Fibroblast of skin of left quadriceps (primary cell): ENCODE measurements around the gene TUBGCP5.

Source experiments
- DNase-seq, 2 experiments: peaks; one replicate each; pipeline ENCODE4 v3.0.0-alpha.2; 2013; ENCODE audit warnings: low read depth in 2 of 2

TUBGCP5 gene

DNA sequence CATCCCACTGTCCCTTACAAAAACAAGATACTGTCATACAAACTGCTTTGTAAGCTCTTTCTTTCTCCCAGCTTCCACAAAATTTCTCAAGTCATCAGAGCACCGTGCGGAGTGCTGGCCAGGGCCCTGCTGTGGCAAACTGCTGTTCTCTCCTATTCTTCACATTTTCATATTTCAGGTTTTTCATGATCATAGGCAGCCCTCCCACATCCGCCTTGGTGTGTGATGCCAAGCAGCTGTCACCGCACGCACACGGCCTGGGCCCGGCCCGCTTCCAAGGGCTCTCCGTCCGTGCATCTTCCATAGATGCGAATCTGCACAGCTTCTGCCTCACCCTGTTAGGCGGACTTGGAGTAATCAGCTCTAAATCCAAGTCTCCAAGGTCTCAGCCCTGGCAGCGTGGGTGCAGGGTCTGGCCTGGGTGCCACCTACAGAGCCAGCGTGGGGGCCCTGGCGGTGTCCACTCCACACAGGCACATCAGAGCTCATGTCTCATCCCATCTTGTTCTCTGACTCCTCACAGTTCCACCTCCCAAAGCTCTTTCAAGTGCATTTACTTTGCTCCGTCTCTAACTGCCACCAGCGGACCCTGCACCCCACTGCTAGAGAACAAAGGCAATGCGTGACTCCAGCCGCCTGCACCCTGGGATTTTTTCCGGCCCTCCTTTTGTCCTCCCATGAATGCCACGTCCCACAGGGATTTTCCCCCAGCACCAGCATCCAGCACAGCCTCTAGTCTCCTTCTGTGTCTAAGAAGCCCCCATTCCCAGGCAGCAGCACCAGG, 86.4 kb downstream of the TUBGCP5 start:
- no peak for DNase-seq

- no peak for DNase-seq
These were observed 87.7 kb downstream of the TUBGCP5 start for GRCh38 chr15:22951381-22952280.

DNA sequence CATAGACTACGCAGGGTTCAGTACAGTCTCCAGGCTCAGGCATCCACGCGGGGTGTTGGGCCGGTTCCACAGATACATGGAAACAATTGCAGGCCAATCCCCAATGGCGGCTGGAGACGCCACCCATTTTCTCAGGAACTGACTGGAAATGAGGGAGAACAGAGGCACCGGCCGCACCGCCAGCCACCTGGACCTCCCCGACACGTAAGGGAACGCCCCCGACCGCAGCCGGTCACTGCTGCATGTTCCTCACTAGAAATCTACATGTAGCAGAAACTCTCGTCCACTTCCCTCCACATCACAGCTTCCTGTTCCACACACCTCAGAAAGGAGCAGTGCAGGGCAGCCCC, 88.4 kb downstream of the TUBGCP5 start:
- no peak for DNase-seq

DNA sequence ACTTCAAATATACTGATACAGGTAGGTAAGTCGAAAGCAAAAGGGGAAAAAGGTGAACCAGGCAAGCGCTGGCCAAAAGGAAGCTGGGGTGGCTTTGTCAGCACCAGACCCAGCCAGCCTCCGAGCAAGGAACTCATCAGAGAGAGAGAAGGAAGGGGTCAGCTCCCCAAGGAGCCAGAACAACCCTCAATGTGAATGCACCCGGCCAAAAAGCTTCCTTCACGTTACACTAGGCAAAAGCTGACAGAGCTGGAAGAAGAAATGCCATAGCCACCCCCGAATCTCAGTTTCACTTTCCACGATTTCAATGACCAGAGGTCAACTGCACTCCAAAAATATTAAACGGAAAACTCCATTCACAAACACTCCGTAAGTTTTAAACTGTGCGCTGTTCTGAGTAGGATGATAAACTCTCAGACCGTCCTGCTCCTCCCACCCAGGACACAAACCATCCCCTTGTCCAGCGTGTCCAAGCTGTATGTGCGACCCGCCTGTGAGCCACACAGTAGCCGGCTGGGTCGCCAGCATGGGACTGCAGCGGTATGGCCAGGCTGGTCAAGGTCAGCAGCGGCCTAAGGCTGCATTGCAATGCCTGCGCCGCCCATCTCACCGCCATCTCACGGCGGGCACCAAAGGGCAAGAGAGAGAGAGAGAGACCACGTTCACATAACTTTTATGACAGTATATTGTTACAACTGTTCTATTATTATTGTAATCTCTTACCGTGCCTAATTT, 88.9 kb downstream of the TUBGCP5 start:
- no peak for DNase-seq
